Mucosa of gallbladder (tissue), 1 donor: ENCODE measurements around the gene TPT1. TPM values are rescaled to one million over a fixed set of nuclear protein-coding genes. Genes with fewer than 3 reads are reported as not detected.
"Not testable (repeated sequence)": the region's sequence is repeated elsewhere in the genome, so short reads cannot be mapped to it uniquely, and the experiment has no call there.

ENCODE experiments used
- DNase-seq: peaks from one replicate; pipeline ENCODE4 v3.0.0-alpha.2; 2020; ENCODE audit warnings: low spot score
- total RNA-seq: library from RNA; stranded (reverse); gene quantifications from one replicate; pipeline ENCODE4 v1.2.1, GENCODE V29; 2021
- donor health status: DM: no; HTN: no; CAD: no.

TPT1 gene
- total RNA-seq, 1 donor from 2014 or later = 3,971 TPM

GRCh38 chr13:45367358-45367757 lies 26.4 kb upstream of the TPT1 start:
- DNase-seq = peak; percentile 75

- DNase-seq = no peak
These were observed 24.5 kb upstream of the TPT1 start for GRCh38 chr13:45365558-45365885.

- no peak for DNase-seq
These were observed 24.0 kb upstream of the TPT1 start for GRCh38 chr13:45364876-45365557.

GRCh38 chr13:45362939-45363338 lies 22.0 kb upstream of the TPT1 start:
- DNase-seq = no peak

- no peak for DNase-seq
These were observed 20.7 kb upstream of the TPT1 start for GRCh38 chr13:45361596-45362206.

GRCh38 chr13:45356966-45357672 lies 16.1 kb upstream of the TPT1 start:
- DNase-seq = no peak

GRCh38 chr13:45353895-45354294 lies 12.9 kb upstream of the TPT1 start:
- no peak for DNase-seq

GRCh38 chr13:45352031-45352430 lies 11.0 kb upstream of the TPT1 start:
- no peak for DNase-seq

- DNase-seq = no peak
These were observed 9.2 kb upstream of the TPT1 start for GRCh38 chr13:45350152-45350551.

GRCh38 chr13:45349438-45349837 lies 8.5 kb upstream of the TPT1 start:
- no peak for DNase-seq

- DNase-seq = not testable (repeated sequence)
These were observed 3.1 kb upstream of the TPT1 start for GRCh38 chr13:45344064-45344463.

- DNase-seq = not testable (repeated sequence)
These were observed 2.1 kb upstream of the TPT1 start for GRCh38 chr13:45343102-45343501.

- DNase-seq = not testable (repeated sequence)
These were observed 1.7 kb upstream of the TPT1 start for GRCh38 chr13:45342668-45343067.

- peak; percentile 36 for DNase-seq
These were observed 967 bp upstream of the TPT1 start for GRCh38 chr13:45341799-45342500.

GRCh38 chr13:45340422-45341033 lies 455 bp downstream of the TPT1 start:
- DNase-seq = peak; percentile 92

- no peak for DNase-seq
These were observed 1.1 kb downstream of the TPT1 start for GRCh38 chr13:45339867-45340266.

- no peak for DNase-seq
These were observed 1.6 kb downstream of the TPT1 start for GRCh38 chr13:45339399-45339798.

- no peak for DNase-seq
These were observed 3.2 kb downstream of the TPT1 start for GRCh38 chr13:45337803-45338202.

GRCh38 chr13:45337395-45337794 lies 3.6 kb downstream of the TPT1 start:
- DNase-seq = no peak

GRCh38 chr13:45336025-45336800 lies 4.8 kb downstream of the TPT1 start:
- DNase-seq = no peak

GRCh38 chr13:45335397-45336024 lies 5.5 kb downstream of the TPT1 start:
- DNase-seq = no peak
